ENCODE results near the gene THSD7A. TPM values are rescaled to one million over a fixed set of nuclear protein-coding genes. Genes with fewer than 3 reads are reported as not detected.

THSD7A gene
- total and polyA plus RNA-seq, 2 of the 13 experiments (the other 11 are each of a cell fraction or from before 2014, with no cell fraction given) = 0.01 to 0.07 TPM

DNA sequence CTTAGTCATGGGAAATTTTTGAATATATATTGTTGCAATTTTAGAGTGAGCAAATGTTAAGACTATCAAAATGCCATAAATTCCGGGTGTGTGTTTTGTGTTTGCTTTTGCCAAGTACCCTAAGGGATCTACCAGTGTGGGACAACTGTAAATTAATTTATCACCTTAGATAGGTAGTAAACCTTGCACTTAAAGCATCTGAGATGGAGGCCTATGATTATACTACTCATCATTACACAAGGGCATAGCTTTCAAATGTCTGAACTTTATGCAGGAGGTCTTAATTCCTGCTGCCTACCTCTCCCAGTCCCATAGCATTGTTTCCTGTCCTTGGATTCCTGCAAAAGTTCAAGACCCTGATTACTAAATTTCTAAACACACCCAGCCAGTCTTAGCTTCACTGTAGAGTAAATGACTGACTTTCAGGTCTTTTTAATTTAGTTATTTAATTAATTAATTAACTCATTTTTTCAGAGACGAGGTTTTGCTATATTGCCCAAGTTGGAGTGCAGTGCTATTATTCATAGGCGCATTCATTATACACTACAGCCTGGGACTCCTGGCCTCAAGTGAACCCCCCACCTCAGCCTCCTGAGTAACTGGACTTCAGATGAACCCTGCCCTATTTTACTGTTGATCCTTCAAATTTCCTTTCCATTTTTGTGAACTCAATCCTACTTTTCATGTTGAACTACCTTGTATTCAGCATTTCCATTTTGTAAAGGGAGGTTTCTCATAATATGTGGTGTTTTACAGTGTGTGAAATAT is 47.0 kb downstream of the THSD7A start:
- H3K27me3 ChIP-seq (ENCODE audit: control insufficient read depth in 1 of 2, insufficient read depth in 2 of 2, low read length in 2 of 2) = no peaks in the 10 kb centered on the region
- no peak overlapping the region for H3K27ac ChIP-seq (ENCODE audit: extremely low read length, insufficient read depth, low read length)
- no peaks in the 10 kb centered on the region for H3K4me1 ChIP-seq (ENCODE audit: insufficient read depth, low read length)
- H3K9ac ChIP-seq (ENCODE audit: insufficient read depth, low read depth, low read length) = no peak overlapping the region
- ChIA-PET CTCF (ENCODE audit: low intra/inter-chr PET ratio, low total read pairs) (no interaction called here), POLR2A (no interaction called here)
- H4K20me1 ChIP-seq (ENCODE audit: insufficient read depth, low read length) = no peaks in the 10 kb centered on the region
- TF ChIP-seq MAFG (CRISPR knock-in tag; IDR thresholded peaks at IDR 0.05) = no peak
- no peak for TF ChIP-seq KLF16 (CRISPR knock-in tag; IDR thresholded peaks at IDR 0.05)
- TF ChIP-seq NCOR1 (IDR thresholded peaks at IDR 0.05; ENCODE audit: borderline replicate concordance, low read length) = no peak
- TF ChIP-seq IKZF1 (IDR thresholded peaks at IDR 0.05) = no peak
- no peak for TF ChIP-seq ARID2 (CRISPR knock-in tag; IDR thresholded peaks at IDR 0.05; ENCODE audit: borderline replicate concordance)
- TF ChIP-seq SNAI1 (CRISPR knock-in tag; IDR thresholded peaks at IDR 0.05; ENCODE audit: borderline replicate concordance) = no peak
- no peak for TF ChIP-seq SYNCRIP (IDR thresholded peaks at IDR 0.05; ENCODE audit: insufficient read depth, low read depth, low read length)
- no peak for TF ChIP-seq TAF15 (IDR thresholded peaks at IDR 0.05; ENCODE audit: low read depth, low read length, poor library complexity, severe bottlenecking)
- TF ChIP-seq ZNF567 (CRISPR knock-in tag; IDR thresholded peaks at IDR 0.05; ENCODE audit: borderline replicate concordance) = no peak
- H3K36me3 ChIP-seq (replicated peaks in 1 of 2; ENCODE audit: control insufficient read depth in 1 of 2, insufficient read depth in 2 of 2, low read length in 2 of 2) = no peaks in the 10 kb centered on the region
- WGBS (ENCODE audit: low lambda C conversion rate) = 26% methylated on average over 3 of the region's 3 CpGs
- H3K9me3 ChIP-seq (ENCODE audit: low read length) = no peaks in the 10 kb centered on the region
- H2AFZ ChIP-seq (ENCODE audit: low read length) = no peak overlapping the region
- ATAC-seq = no peak
- BruUV-seq (replicated peaks) = no TSS peak
- no peak for DNase-seq (ENCODE audit: low spot score)
- no peak for FAIRE-seq
- H3K4me3 ChIP-seq (replicated peaks in 1 of 3; ENCODE audit: insufficient read depth in 1 of 3, low read depth in 2 of 3, low read length in 3 of 3) = no peak overlapping the region
- intact Hi-C loops (cut with micrococcal nuclease; ENCODE audit: unreplicated experiment) (no loop called here), in situ Hi-C loops (cut with HindIII; ENCODE audit: extremely low pct_ligation_motif_present, low pct_unique_long_range_greater_than_20kb) (no loop called here)
- H3K79me2 ChIP-seq (ENCODE audit: insufficient read depth, low read length) = no peaks in the 10 kb centered on the region
- H3K4me2 ChIP-seq (ENCODE audit: low read depth, low read length) = no peak overlapping the region
